Adrenal gland (tissue), 12 donors: ENCODE results near the gene ACOT13. TPM values are rescaled to one million over a fixed set of nuclear protein-coding genes. Genes with fewer than 3 reads are reported as not detected.
"Not testable (repeated sequence)": the region's sequence is repeated elsewhere in the genome, so short reads cannot be mapped to it uniquely, and the experiment has no call there.

Experiments
- DNase-seq, 7 donors: peaks; one replicate each; pipeline ENCODE4 v3.0.0-alpha.2; 2019 to 2020
- H3K27ac ChIP-seq, 5 donors: fragments of 200-600 bp; sonication (generic) in 4 of 5; 1 replicate in 3 of 5; 2 replicates in 2 of 5; pipeline versions ENCODE4 v1.5.1 to v1.8.0; 2016 to 2020; ENCODE audit warnings: mild to moderate bottlenecking in 1 of 5
- H3K27me3 ChIP-seq: fragments of 200-600 bp; 2 replicates; pipeline ENCODE4 v1.8.0; 2021
- H3K36me3 ChIP-seq, 2 donors: fragments of 200-600 bp; replicated peaks in 1 of 2; 1 replicate in 1 of 2; 2 replicates in 1 of 2; pipeline versions ENCODE4 v1.5.1 to v1.8.0; 2018 to 2022
- H3K4me1 ChIP-seq, 2 donors: fragments of 200-600 bp; replicated peaks in 1 of 2; 1 replicate in 1 of 2; 2 replicates in 1 of 2; pipeline versions ENCODE4 v1.5.1 to v1.8.0; 2018 to 2021
- H3K4me3 ChIP-seq, 4 donors: fragments of 200-600 bp; sonication (generic) in 3 of 4; one replicate each; pipeline ENCODE4 v1.5.1; 2016 to 2018
- H3K9me3 ChIP-seq, 3 donors: fragments of 200-600 bp; sonication (generic) in 1 of 3; replicated peaks in 1 of 3; 1 replicate in 2 of 3; 2 replicates in 1 of 3; pipeline versions ENCODE4 v1.5.1 to v1.8.0; 2016 to 2021
- CTCF ChIP-seq, 6 experiments: fragments of 450-650 bp in 4 of 6; fragments of 200-600 bp in 2 of 6; sonication (generic) in 1 of 6; IDR thresholded peaks; 1 replicate in 5 of 6; 2 replicates in 1 of 6; pipeline versions ENCODE4 v1.5.1 to v1.8.0; 2016 to 2021; ENCODE audit warnings: antibody characterized with exemption in 6 of 6, mild to moderate bottlenecking in 2 of 6, moderate library complexity in 1 of 6
- POLR2A ChIP-seq, 2 donors: fragments of 450-650 bp; IDR thresholded peaks; one replicate each; pipeline ENCODE4 v1.6.1; 2017; ENCODE audit warnings: antibody characterized with exemption in 2 of 2, mild to moderate bottlenecking in 2 of 2, moderate library complexity in 1 of 2
- WGBS, 4 donors: extraction: QIAGEN DNeasy Blood & Tissue Kit in 2 of 4; methylation state at CpG; one replicate each; pipeline versions ENCODE4 v1.1.5 to v1.1.7; 2013 to 2017; 5-methylcytosine and 5-hydroxymethylcytosine counted together
- intact Hi-C, 2 donors: fragments of 100-400 bp; cut with DNase I; formaldehyde crosslinking; loops; one replicate each; pipeline versions ENCODE4 v1.14.1 to v1.15.0; 2022 to 2023
- polyA plus RNA-seq, 3 donors: library from polyadenylated mRNA; stranded (reverse); fragments of 200-250 nt in 2 of 3; fragments of 350-450 nt in 1 of 3; fragmentation: Illumina TruSeq in 1 of 3; extraction: RNeasy Lipid Tissue Mini Kit (QIAGEN cat#74804) in 1 of 3; gene quantifications; one replicate each; pipeline ENCODE4 v1.2.3, GENCODE V29; 2013 to 2014
- total RNA-seq, 9 donors: library from RNA; depleted of rRNA in 4 of 9; stranded (reverse); fragments of >200 nt in 4 of 9; fragments of 120-200 nt in 1 of 9; fragmentation: NEBNext Ultra II Directional in 1 of 9; extraction: Animal tissue kit (Norgen Biotek cat#: 25700) in 1 of 9; gene quantifications; one replicate each; pipeline versions ENCODE4 v1.1.0 to v1.2.4, GENCODE V29; 2013 to 2023
- donor health status: healthy with polysubstance abuse.
- donor health status: Bipolar disorder and iron deficiency.
- donor health status: DM: yes; HTN: yes; CAD: no.
- donor health status: DM: no; HTN: no; CAD: no.
- donor health status: DM: no; HTN: no; CAD: no.
- donor health status: DM: yes; HTN: yes; CAD: no.

ACOT13 gene
- total and polyA plus RNA-seq, 12 donors, result 6.9 to 104 (median 21.7) TPM

- Histone ChIP-seq H3K9me3 (peaks cover 0 to 8% (median 0%) of the 10 kb centered on the region in 3 donors), H3K36me3 (peaks cover 0 to 2% of the 10 kb centered on the region in 2 donors), H3K4me1 (peaks cover 0 to 29% of the 10 kb centered on the region in 2 donors), H3K27me3 (no peaks in the 10 kb centered on the region), H3K27ac (no peak overlapping the region), H3K4me3 (no peak overlapping the region)
- DNase-seq, result no peak
- TF ChIP-seq CTCF (IDR thresholded peaks at IDR 0.05) (no peak), POLR2A (IDR thresholded peaks at IDR 0.05) (no peak)
- WGBS, 4 donors, result 90 to 98% (median 94%) methylated on average over 9 of the region's 9 CpGs
- intact Hi-C loops, result no loop called here
Observed at GRCh38 chr6:24668997-24669361, 2.1 kb downstream of the ACOT13 start.

GRCh38 chr6:24670492-24670891 is 3.6 kb downstream of the ACOT13 start:
- H3K4me3 ChIP-seq, intact Hi-C loops, DNase-seq, H3K27me3 ChIP-seq, H3K36me3 ChIP-seq, H3K27ac ChIP-seq, H3K9me3 ChIP-seq: not testable (repeated sequence)
- peaks cover 0 to 19% of the 10 kb centered on the region in 2 donors for H3K4me1 ChIP-seq

- peaks cover 0 to 13% of the 10 kb centered on the region in 2 donors for H3K4me1 ChIP-seq
- H3K9me3 ChIP-seq, H3K27me3 ChIP-seq, H3K27ac ChIP-seq, H3K36me3 ChIP-seq, intact Hi-C loops, H3K4me3 ChIP-seq, DNase-seq: not testable (repeated sequence)
- 93 to 97% (median 95%) methylated on average over 4 of the region's 4 CpGs for WGBS, 4 donors
Observed at GRCh38 chr6:24671077-24671476, 4.2 kb downstream of the ACOT13 start.

DNA sequence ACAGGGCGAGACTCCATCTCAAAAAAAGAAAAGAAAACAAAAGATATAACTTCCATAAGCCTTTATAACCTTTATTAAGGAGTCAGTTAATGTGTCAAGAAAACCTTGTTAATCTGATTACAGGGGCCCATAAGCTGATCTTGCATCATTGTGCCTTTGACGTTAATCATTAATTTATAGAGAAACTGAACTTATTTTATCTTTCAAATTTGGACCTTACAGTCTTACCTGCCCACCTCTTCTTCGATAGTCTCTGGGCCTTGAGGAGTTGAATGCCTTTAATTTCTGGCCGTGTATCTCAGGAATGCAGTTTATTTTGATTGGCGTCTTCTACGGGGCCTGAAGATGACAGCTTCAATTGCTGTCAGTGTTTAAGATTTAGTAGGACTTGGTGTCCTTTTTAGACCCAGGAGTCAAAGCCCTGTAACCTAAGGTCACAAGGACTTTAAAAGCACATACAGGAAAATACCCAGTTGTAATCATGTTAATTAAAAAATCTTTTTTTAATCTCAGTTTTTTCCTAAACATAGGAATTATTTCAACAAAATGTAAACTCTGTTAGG is 5.8 kb downstream of the ACOT13 start:
- Histone ChIP-seq H3K9me3 (peaks cover 0 to 8% (median 0%) of the 10 kb centered on the region in 3 donors), H3K4me1 (peaks cover 0 to 10% of the 10 kb centered on the region in 2 donors), H3K4me3 (no peak overlapping the region), H3K36me3 (no peaks in the 10 kb centered on the region), H3K27me3 (no peaks in the 10 kb centered on the region), H3K27ac (no peak overlapping the region)
- no peak for DNase-seq
- WGBS, 4 donors, result 88 to 93% (median 91%) methylated on average over 6 of the region's 6 CpGs
- intact Hi-C loops, result no loop called here
- TF ChIP-seq POLR2A (IDR thresholded peaks at IDR 0.05), result no peak
- TF ChIP-seq CTCF (IDR thresholded peaks at IDR 0.05), result no peak

DNA sequence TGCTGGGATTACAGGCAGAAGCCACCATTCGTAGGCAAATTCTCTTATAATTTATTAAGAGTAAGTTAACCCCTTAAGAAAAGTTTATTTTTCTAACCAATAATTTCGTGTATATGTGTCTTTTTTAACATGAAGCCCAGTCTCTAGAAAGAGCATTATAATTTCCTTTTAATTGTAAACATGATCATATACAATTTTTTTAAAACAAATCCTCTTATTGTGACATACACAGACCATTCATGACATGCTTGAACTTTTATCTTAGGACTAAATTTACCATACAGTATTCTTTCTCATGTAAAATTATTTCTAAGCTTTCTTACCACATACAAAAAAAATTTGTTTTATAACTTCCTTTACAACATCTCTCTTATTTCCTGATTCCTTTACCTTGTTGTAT is 6.7 kb downstream of the ACOT13 start:
- DNase-seq, result no peak
- Histone ChIP-seq H3K4me3 (no peak overlapping the region), H3K9me3 (peaks cover 0 to 8% (median 0%) of the 10 kb centered on the region in 3 donors), H3K27ac (no peak overlapping the region), H3K4me1 (peaks cover 0 to under 1% of the 10 kb centered on the region in 2 donors), H3K27me3 (no peaks in the 10 kb centered on the region), H3K36me3 (no peaks in the 10 kb centered on the region)
- WGBS, 4 donors, result 66 to 86% (median 81%) methylated on average over 2 of the region's 2 CpGs
- TF ChIP-seq CTCF (IDR thresholded peaks at IDR 0.05) (no peak), POLR2A (IDR thresholded peaks at IDR 0.05) (no peak)
- intact Hi-C loops, result no loop called here

GRCh38 chr6:24678792-24679352 is 12.0 kb downstream of the ACOT13 start:
- 87 to 96% (median 91%) methylated on average over 9 to 11 of the region's 11 CpGs for WGBS, 4 donors
- H3K4me1 ChIP-seq, H3K27me3 ChIP-seq, H3K4me3 ChIP-seq, DNase-seq, intact Hi-C loops, H3K36me3 ChIP-seq, H3K9me3 ChIP-seq, H3K27ac ChIP-seq: not testable (repeated sequence)
